Inferior parietal cortex (tissue), 1 donor: ENCODE data around the gene DENND1A.

Experiments used
- DNase-seq: peaks from one replicate; pipeline ENCODE4 v3.0.0-alpha.2; 2016; ENCODE audit errors: extremely low spot score

The DENND1A gene

GRCh38 chr9:123460091-123460490 is 469.8 kb downstream of the DENND1A start:
- DNase-seq = no peak

- no peak for DNase-seq
Observed at GRCh38 chr9:123457583-123457982, 472.3 kb downstream of the DENND1A start.

- DNase-seq = no peak
Observed at GRCh38 chr9:123456011-123456410, 473.9 kb downstream of the DENND1A start.

- no peak for DNase-seq
Observed at GRCh38 chr9:123455187-123455586, 474.7 kb downstream of the DENND1A start.

GRCh38 chr9:123454361-123454760 is 475.6 kb downstream of the DENND1A start:
- DNase-seq = no peak

- DNase-seq = peak; percentile 73
Observed at GRCh38 chr9:123453831-123454321, 476.1 kb downstream of the DENND1A start.

GRCh38 chr9:123453076-123453667 is 476.8 kb downstream of the DENND1A start:
- DNase-seq = no peak

GRCh38 chr9:123450996-123451395 is 478.9 kb downstream of the DENND1A start:
- peak; percentile 31 for DNase-seq

- DNase-seq = no peak
Observed at GRCh38 chr9:123450098-123450770, 479.7 kb downstream of the DENND1A start.

- no peak for DNase-seq
Observed at GRCh38 chr9:123447934-123448646, 481.8 kb downstream of the DENND1A start.

GRCh38 chr9:123445981-123446610 is 483.8 kb downstream of the DENND1A start:
- no peak for DNase-seq

- DNase-seq = no peak
Observed at GRCh38 chr9:123445116-123445515, 484.8 kb downstream of the DENND1A start.

GRCh38 chr9:123441769-123442168 is 488.2 kb downstream of the DENND1A start:
- DNase-seq = no peak

- DNase-seq = no peak
Observed at GRCh38 chr9:123440256-123440655, 489.7 kb downstream of the DENND1A start.

- no peak for DNase-seq
Observed at GRCh38 chr9:123438821-123439220, 491.1 kb downstream of the DENND1A start.

- DNase-seq = no peak
Observed at GRCh38 chr9:123438321-123438720, 491.6 kb downstream of the DENND1A start.

GRCh38 chr9:123437201-123437600 is 492.7 kb downstream of the DENND1A start:
- DNase-seq = no peak

GRCh38 chr9:123435471-123435870 is 494.5 kb downstream of the DENND1A start:
- no peak for DNase-seq

GRCh38 chr9:123434619-123435240 is 495.2 kb downstream of the DENND1A start:
- no peak for DNase-seq

GRCh38 chr9:123432331-123433236 is 497.3 kb downstream of the DENND1A start:
- DNase-seq = no peak

GRCh38 chr9:123431581-123431980 is 498.3 kb downstream of the DENND1A start:
- no peak for DNase-seq
